IPS-20b (cell line): ENCODE measurements around the gene TRPC3.

Source experiments
- H3K27ac ChIP-seq: one replicate; pipeline ENCODE4 v1.5.1; 2013; ENCODE audit warnings: low read length
- H3K27me3 ChIP-seq: 2 replicates; pipeline ENCODE4 v1.6.1; 2013; ENCODE audit warnings: mild to moderate bottlenecking, low read length, inconsistent platforms; ENCODE audit not compliant: insufficient read depth
- H3K36me3 ChIP-seq: 2 replicates; pipeline ENCODE4 v1.6.1; 2013; ENCODE audit warnings: low read depth, mild to moderate bottlenecking, inconsistent platforms, low read length, moderate library complexity; ENCODE audit not compliant: insufficient read depth
- H3K4me1 ChIP-seq: 2 replicates; pipeline ENCODE4 v1.6.1; 2013; ENCODE audit warnings: mild to moderate bottlenecking, control low read depth, inconsistent platforms, low read length, moderate library complexity; ENCODE audit not compliant: insufficient read depth
- H3K4me3 ChIP-seq: 2 replicates; pipeline ENCODE4 v1.5.1; 2013; ENCODE audit warnings: mild to moderate bottlenecking, low read length, inconsistent platforms
- H3K9ac ChIP-seq: 2 replicates; pipeline ENCODE4 v1.6.1; 2013; ENCODE audit warnings: low read depth, mild to moderate bottlenecking, inconsistent platforms, low read length, moderate library complexity
- H3K9me3 ChIP-seq: 2 replicates; pipeline ENCODE4 v1.6.1; 2013; ENCODE audit warnings: mild to moderate bottlenecking, low read depth, low read length, inconsistent platforms; ENCODE audit not compliant: insufficient read depth

TRPC3 gene

GRCh38 chr4:121951521-121952110 lies at the start of gene TRPC3:
TRPC3 (minus strand) TSS chr4:121952060; CDS start chr4:121951680, 380 bp downstream.
- H3K9me3 ChIP-seq = no peaks in the 10 kb centered on the region
- H3K4me1 ChIP-seq = no peaks in the 10 kb centered on the region; the same call in 1 of the 2 replicates
- H3K4me3 ChIP-seq = peak within 1 kb of the TSS; percentile 70
- H3K27ac ChIP-seq = no peak within 1 kb of the TSS
- H3K36me3 ChIP-seq = no peaks in the 10 kb centered on the region
- H3K27me3 ChIP-seq = peaks cover 89% of the 10 kb centered on the region
- H3K9ac ChIP-seq = peak within 1 kb of the TSS; percentile 29; the same call in 1 of the 2 replicates

GRCh38 chr4:122000849-122001248 lies 49.0 kb upstream of the TRPC3 start:
- Histone ChIP-seq H3K36me3 (no peaks in the 10 kb centered on the region), H3K9me3 (no peaks in the 10 kb centered on the region), H3K4me1 (no peaks in the 10 kb centered on the region), H3K27ac (no peak overlapping the region), H3K4me3 (no peak overlapping the region), H3K9ac (no peak overlapping the region), H3K27me3 (no peaks in the 10 kb centered on the region; the same call in 1 of the 2 replicates)

DNA sequence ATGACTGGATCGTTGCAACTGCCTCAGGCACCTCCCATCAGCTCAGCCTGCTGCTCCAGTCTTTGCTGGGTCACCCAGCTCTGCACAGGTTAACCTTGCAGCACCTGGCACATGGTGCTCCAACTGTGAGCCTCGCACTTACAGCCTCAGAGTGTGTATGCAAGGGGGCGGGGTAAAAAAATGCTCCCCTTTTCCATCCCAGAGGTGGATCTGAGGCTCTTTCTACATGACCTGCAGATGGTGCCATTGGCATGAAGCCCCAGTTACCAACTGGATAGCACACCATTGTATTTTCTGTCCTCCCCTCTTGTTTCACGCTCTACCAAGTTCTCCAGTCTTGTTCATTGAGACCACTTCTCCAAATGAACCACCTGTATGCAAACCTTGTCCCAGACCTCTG lies 46.2 kb upstream of the TRPC3 start:
- no peaks in the 10 kb centered on the region for H3K36me3 ChIP-seq
- H3K4me3 ChIP-seq = no peak overlapping the region
- no peak overlapping the region for H3K9ac ChIP-seq
- no peaks in the 10 kb centered on the region; the same call in 1 of the 2 replicates for H3K27me3 ChIP-seq
- H3K4me1 ChIP-seq = no peaks in the 10 kb centered on the region
- no peaks in the 10 kb centered on the region for H3K9me3 ChIP-seq
- no peak overlapping the region for H3K27ac ChIP-seq

- Histone ChIP-seq H3K27me3 (no peaks in the 10 kb centered on the region; the same call in 1 of the 2 replicates), H3K36me3 (no peaks in the 10 kb centered on the region), H3K4me3 (no peak overlapping the region), H3K9ac (no peak overlapping the region), H3K4me1 (no peaks in the 10 kb centered on the region), H3K9me3 (no peaks in the 10 kb centered on the region), H3K27ac (no peak overlapping the region)
These were observed 44.1 kb upstream of the TRPC3 start for GRCh38 chr4:121995790-121996537.

- Histone ChIP-seq H3K27me3 (no peaks in the 10 kb centered on the region), H3K4me1 (no peaks in the 10 kb centered on the region), H3K4me3 (no peak overlapping the region), H3K9me3 (no peaks in the 10 kb centered on the region), H3K36me3 (no peaks in the 10 kb centered on the region), H3K9ac (no peak overlapping the region), H3K27ac (no peak overlapping the region)
These were observed 40.1 kb upstream of the TRPC3 start for GRCh38 chr4:121991968-121992367.

- H3K9ac ChIP-seq = no peak overlapping the region
These were observed 38.6 kb upstream of the TRPC3 start for GRCh38 chr4:121990489-121990888.

GRCh38 chr4:121989715-121990114 lies 37.9 kb upstream of the TRPC3 start:
- no peak overlapping the region for H3K4me3 ChIP-seq
- H3K27ac ChIP-seq = no peak overlapping the region
- no peak overlapping the region for H3K9ac ChIP-seq
- H3K4me1 ChIP-seq = no peaks in the 10 kb centered on the region
- no peaks in the 10 kb centered on the region for H3K9me3 ChIP-seq
- H3K27me3 ChIP-seq = no peaks in the 10 kb centered on the region
- no peaks in the 10 kb centered on the region for H3K36me3 ChIP-seq

More at GRCh38 chr4:121990489-121990888, 38.6 kb upstream of the TRPC3 start:
- Histone ChIP-seq H3K27me3 (no peaks in the 10 kb centered on the region), H3K4me3 (no peak overlapping the region), H3K36me3 (no peaks in the 10 kb centered on the region), H3K9me3 (no peaks in the 10 kb centered on the region), H3K27ac (no peak overlapping the region), H3K4me1 (no peaks in the 10 kb centered on the region)

DNA sequence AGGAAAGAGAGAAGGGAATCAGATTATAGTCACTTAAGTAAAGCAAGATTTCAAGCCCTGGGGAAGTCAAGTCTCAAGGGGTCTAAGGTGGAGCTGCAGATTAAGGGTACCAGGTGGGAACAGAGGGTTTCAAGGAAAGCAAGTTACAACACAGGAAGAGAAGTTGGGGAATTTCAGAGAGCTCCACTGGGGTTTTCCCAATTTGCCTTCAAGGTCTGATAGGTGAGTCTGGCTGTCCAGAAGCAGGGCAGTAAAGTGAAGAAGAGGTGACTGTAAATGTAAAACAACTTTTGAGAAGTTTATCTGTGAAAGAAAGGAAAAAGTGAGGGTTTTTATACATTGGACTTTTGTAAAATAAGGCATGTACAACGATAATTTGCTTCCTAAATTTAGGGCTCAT lies 37.1 kb upstream of the TRPC3 start:
- Histone ChIP-seq H3K4me3 (no peak overlapping the region), H3K27ac (no peak overlapping the region), H3K4me1 (no peaks in the 10 kb centered on the region), H3K36me3 (no peaks in the 10 kb centered on the region), H3K9ac (no peak overlapping the region), H3K27me3 (no peaks in the 10 kb centered on the region), H3K9me3 (no peaks in the 10 kb centered on the region)

DNA sequence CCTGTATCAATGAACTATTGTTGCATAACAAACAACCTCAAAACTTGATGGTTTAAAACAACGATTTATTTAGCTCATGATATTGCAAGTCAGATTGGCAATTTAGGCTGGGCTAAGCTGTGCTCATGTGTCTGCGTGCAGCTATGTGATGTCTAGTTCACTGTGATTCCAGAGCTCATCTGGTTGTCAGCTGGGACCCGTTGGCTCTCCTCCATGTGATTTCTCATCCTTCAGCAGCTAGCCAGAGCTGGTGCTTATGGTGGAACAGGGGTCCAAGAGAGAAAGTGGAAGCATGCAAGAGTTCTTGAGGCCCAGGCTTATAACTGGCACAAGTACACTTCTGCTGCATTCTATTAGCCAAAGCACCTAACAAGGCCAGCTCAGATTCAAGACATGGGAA lies 28.8 kb upstream of the TRPC3 start:
- H3K4me1 ChIP-seq = no peaks in the 10 kb centered on the region
- no peak overlapping the region for H3K4me3 ChIP-seq
- no peaks in the 10 kb centered on the region for H3K36me3 ChIP-seq
- no peaks in the 10 kb centered on the region for H3K27me3 ChIP-seq
- H3K9me3 ChIP-seq = no peaks in the 10 kb centered on the region
- H3K27ac ChIP-seq = no peak overlapping the region
- no peak overlapping the region for H3K9ac ChIP-seq

DNA sequence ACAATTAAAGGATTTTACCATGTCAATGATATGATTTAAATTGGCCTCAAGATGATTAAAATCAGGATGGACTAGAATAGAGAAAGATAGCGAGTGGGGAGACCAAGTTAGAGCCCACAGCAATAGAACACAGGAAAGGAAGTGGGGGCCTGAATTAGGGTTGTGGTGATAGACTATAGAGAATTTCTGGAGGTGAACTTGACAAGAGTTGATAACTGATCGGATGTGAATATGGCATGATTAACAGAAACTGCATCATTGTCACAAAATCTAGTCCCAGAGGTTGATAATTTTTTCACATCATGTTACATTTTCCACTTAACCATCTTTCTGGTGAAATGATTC lies 26.3 kb upstream of the TRPC3 start:
- Histone ChIP-seq H3K27me3 (no peaks in the 10 kb centered on the region), H3K4me1 (no peaks in the 10 kb centered on the region), H3K36me3 (no peaks in the 10 kb centered on the region), H3K9me3 (no peaks in the 10 kb centered on the region), H3K27ac (no peak overlapping the region), H3K4me3 (no peak overlapping the region), H3K9ac (no peak overlapping the region)

- Histone ChIP-seq H3K27ac (no peak overlapping the region), H3K4me3 (no peak overlapping the region), H3K9ac (no peak overlapping the region)
These were observed 25.7 kb upstream of the TRPC3 start for GRCh38 chr4:121977251-121978171.

More at GRCh38 chr4:121977251-121978171, 25.7 kb upstream of the TRPC3 start:
- Histone ChIP-seq H3K27me3 (no peaks in the 10 kb centered on the region), H3K4me1 (no peaks in the 10 kb centered on the region), H3K9me3 (no peaks in the 10 kb centered on the region), H3K36me3 (no peaks in the 10 kb centered on the region)
